Measurements from ENCODE around the gene SCYL3. TPM values are rescaled to one million over a fixed set of nuclear protein-coding genes. Genes with fewer than 3 reads are reported as not detected.
"Not testable (repeated sequence)": the region's sequence is repeated elsewhere in the genome, so short reads cannot be mapped to it uniquely, and the experiment has no call there.

The SCYL3 gene
- total RNA-seq, 1 donor from 2014 or later = 7.5 TPM

DNA sequence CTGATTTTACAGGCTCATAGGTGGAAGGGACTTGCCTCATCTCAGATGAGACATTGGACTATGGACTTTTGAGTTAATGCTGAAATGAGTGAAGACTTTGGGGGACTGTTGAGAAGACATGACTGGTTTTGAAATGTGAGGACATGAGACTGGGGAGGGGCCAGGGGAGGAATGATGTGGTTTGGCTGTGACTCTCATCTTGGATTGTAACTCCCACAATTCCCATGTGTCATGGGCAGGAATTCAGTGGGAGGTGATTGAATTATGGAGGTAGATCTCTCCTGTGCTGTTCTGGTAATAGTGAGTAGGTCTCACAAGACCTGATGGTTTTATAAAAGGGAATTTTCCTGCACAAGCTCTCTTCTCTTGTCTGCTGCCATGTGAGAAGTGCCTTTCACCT is 20.8 kb downstream of the SCYL3 start:
- no peak for DNase-seq (ENCODE audit: low read depth in 2 of 2)

- DNase-seq (ENCODE audit: low read depth in 2 of 2) = not testable (repeated sequence)
Observed at GRCh38 chr1:169871988-169872387, 21.7 kb downstream of the SCYL3 start.

- no peak for DNase-seq (ENCODE audit: low read depth in 2 of 2)
Observed at GRCh38 chr1:169869426-169869825, 24.3 kb downstream of the SCYL3 start.

- no peak for DNase-seq (ENCODE audit: low read depth in 2 of 2)
Observed at GRCh38 chr1:169868978-169869377, 24.7 kb downstream of the SCYL3 start.

- DNase-seq (ENCODE audit: low read depth in 2 of 2) = no peak
Observed at GRCh38 chr1:169867012-169867675, 26.6 kb downstream of the SCYL3 start.

DNA sequence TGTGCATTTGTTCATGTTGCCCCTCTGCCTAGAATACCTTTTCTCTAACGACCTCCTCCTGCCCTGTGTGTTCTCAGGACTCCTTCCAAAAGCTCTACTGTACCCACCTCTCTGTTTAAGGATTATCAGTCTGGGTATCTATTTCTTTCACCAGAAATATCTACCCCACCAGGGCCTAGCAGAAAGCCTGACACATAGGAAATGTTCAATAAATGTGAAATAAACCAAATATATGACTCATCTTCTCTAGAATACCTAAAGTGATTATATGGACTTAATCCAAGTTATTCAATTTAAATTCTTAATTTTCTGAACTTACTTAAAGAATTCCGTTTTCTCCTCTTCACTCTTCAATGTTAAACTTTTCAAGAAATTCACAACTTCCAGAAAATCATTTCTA is 27.1 kb downstream of the SCYL3 start:
- DNase-seq (ENCODE audit: low read depth in 2 of 2) = no peak

DNA sequence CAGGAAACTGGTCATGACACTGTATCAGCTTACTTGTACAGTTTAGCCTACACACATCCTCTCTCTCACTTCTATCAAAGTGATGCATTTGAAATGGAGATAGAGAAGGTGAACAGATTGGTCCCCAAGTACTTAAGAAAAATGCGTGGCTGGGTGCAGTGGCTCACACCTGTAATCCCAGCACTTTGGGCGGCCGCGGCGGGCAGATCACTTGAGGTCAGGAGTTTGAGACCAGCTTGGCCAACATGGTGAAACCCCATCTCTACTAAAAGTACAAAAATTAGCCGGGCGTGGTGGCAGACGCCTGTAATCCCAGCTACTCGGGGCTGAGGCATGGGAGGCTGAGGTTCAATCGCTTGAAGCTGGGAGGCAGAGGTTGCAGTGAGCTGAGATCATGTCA is 29.2 kb downstream of the SCYL3 start:
- not testable (repeated sequence) for DNase-seq (ENCODE audit: low read depth in 2 of 2)

- no peak for DNase-seq (ENCODE audit: low read depth in 2 of 2)
Observed at GRCh38 chr1:169860750-169861149, 32.9 kb downstream of the SCYL3 start.

- no peak for DNase-seq (ENCODE audit: low read depth in 2 of 2)
Observed at GRCh38 chr1:169860187-169860586, 33.5 kb downstream of the SCYL3 start.

DNA sequence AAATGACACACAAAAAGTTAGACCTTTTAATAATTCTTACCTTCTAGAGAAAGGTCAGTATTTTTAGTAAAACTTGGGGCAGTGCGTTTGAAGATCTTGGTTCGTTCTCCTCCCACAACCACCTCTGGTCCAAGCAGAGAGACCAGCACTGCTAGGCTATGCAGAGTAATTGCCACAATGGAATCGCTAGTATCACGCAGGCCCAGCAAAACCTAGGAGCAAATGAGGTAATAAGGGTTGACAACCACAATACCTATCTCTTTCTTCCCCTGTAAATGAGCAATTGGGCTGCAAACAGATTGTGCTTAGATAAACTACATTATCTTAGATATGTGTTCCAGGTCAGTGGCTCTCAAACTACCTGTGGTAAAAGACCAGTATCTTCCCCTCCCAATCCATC is 34.7 kb downstream of the SCYL3 start:
- no peak for DNase-seq (ENCODE audit: low read depth in 2 of 2)

DNA sequence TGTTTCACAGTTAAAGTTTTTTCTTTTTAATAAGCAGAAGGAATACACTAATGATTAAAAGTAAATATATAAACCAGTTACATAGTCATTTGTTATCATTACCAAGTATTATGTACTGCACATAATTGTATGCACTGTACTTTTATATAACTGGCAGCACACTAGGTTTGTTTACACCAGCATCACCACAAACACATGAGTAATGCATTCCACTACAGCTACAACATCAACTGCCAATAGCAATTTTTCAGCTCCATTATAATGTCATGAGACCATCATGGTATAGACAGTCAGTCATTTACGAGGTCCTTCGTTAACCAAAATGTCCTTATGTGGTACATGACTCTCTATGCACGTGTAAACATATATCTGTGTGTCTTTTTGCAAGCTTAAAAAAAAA is 35.2 kb downstream of the SCYL3 start:
- DNase-seq (ENCODE audit: low read depth in 2 of 2) = peak in 1 of 2 donors; percentile 47

DNA sequence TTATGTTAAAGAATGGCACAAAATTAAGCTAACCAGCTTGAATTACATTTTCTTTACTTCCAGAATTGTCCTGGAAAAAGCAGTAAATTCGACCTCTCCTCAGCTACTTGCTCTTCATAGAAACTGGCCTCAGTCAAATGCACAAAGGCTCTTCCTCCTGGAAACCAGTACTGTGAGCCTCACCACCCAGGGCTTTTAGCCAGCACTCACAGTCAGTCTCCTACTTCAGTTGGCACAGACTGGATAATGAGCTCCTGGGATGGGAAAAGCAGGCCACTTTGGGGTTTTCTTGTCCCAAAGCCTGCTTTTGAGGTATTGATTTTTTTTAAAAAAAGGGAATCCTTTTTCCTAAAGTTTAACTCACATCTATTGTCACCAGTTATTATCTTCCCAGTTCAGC is 40.4 kb downstream of the SCYL3 start:
- DNase-seq (ENCODE audit: low read depth in 2 of 2) = no peak

- no peak for DNase-seq (ENCODE audit: low read depth in 2 of 2)
Observed at GRCh38 chr1:169849346-169850022, 44.2 kb downstream of the SCYL3 start.

DNA sequence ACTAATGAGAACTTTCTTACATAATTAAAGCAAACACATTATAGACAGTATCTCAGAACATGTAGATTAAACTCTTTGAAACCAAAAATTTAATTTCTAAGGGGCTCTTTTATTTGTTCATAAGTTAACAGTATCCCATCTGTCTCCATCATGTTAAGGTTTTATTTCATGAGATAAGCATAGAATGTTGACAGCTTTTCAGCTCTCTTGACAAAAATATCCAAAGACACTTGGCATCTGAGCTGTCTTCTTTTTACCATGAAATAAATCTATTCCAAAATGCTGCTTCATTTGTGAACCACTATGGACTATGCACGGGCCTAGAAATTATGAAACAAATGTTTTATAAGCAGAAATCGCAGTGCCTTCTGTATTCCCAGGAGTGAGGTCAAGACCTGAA is 45.2 kb downstream of the SCYL3 start:
- DNase-seq (ENCODE audit: low read depth in 2 of 2) = no peak

DNA sequence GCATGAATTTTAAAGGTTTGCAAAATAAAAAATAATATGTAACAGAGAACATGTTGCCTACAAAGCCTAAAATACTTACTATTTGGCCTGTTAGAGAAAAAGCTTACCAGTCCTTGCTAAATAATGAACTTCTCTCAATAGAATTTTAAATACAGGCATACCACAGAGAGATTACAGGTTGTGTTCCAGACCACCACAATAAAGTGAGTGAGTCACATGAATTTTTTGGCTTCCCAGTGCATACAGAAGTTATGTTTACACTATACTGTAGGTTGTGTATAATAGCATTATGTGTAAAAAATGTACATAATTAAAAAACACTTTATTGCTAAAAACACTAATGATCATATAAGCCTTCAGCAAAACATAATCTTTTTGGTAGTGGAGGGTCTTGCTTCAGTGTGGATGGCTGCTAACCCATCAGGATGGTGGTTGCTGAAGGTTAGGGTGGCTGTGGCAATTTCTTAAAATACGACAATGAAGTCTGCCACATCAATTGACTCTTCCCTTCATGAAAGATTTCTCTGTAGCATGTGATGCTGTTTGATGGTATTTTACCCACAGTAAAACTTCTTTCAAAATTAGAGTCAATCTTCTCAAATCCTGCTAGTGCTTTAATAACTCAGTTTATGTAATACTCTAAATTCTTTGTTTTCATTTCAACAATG is 48.6 kb downstream of the SCYL3 start:
- no peak for DNase-seq (ENCODE audit: low read depth in 2 of 2)

DNA sequence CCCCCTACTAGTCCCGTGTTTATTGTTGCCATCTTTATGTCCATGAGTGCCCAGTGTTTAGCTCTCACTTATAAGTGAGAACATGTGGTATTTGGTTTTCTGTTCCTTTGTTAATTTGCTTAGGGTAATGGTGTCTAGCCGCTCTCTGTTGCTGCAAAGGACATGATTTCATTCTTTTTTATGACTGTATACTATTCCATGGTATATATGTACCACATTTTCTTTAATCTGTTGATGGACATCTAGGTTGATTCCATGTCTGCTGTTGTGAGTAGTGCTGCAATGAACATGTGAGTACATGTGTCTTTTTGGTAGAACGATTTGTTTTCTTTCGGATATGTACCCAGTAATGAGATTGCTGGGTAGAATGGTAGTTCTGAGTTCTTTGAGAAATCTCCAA is 54.8 kb downstream of the SCYL3 start:
- DNase-seq (ENCODE audit: low read depth in 2 of 2) = no peak

DNA sequence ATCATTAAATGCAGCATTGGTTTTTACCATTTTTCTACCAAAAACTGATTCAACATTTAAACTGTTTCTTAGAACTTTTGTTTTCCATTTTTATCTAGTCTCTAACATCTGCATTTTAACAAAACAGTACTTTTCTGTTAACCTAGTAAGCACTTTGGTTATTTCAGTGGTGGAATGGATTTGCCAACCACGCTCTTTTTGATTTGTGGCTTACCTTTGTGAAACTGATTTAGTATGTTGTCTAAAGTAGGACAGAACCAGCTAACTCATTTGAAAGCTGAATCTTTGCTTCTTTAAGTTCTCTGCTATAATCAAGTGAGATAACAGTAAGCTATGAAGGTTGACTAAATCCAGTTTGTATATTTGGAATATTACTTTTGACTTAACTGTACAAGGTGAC is 57.5 kb downstream of the SCYL3 start:
- no peak for DNase-seq (ENCODE audit: low read depth in 2 of 2)

- no peak for DNase-seq (ENCODE audit: low read depth in 2 of 2)
Observed at GRCh38 chr1:169835647-169836046, 58.0 kb downstream of the SCYL3 start.

- DNase-seq (ENCODE audit: low read depth in 2 of 2) = no peak
Observed at GRCh38 chr1:169834869-169835268, 58.8 kb downstream of the SCYL3 start.

DNA sequence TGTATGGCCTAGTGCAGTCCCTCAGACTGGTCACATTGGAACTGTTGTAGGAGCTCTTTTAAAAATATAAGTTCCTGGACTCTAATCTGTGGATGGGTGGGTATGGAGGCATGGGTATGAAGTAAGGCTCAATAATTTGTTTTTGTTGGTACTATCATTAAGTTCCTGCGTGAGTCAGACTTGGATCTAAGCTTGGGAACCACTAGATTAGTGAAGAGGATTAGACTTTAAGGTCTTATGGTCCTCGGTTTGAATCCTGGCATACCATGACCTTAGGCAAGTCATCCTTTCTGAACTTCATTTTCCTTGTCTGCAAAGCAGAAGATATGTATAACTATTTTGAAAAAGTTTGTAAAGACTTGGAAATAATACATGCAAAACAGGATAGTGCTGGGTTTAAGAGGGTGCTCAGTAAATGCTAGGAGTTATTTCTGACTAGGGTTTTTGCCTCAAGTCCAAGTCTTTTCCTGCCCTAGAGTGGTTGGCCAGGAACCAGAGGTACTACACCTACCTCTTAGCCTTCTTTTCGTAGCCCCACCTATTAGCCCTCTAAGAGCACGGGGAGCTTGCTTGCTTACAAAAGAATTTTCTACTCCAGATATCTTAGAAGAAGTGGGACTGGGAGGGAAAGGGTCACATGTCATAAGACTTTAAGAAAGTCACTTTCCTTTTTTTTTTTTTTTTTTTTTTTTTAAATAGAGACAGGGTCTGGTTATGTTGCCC is 60.4 kb downstream of the SCYL3 start:
- no peak for DNase-seq (ENCODE audit: low read depth in 2 of 2)

- no peak for DNase-seq (ENCODE audit: low read depth in 2 of 2)
Observed at GRCh38 chr1:169829671-169830070, 64.0 kb downstream of the SCYL3 start.

DNA sequence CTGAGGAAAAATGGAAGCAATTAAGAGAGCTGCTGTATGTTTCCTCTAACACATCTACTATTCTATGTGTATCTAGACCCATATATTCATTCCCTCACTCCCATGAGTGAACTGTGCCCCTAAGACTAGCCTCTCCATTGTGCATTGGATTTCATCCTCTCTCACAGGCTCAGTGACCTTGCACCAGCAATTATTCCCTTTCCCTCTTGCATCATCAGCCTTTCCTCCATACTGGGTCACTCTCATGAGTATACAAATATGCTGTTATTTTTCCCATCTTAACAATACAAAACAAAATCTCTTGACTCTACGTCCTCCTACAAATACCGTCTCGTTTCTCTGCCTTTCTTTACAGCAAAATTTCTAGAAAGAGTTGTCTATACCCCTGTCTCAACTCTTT is 69.5 kb downstream of the SCYL3 start:
- no peak for DNase-seq (ENCODE audit: low read depth in 2 of 2)
